Skeletal muscle tissue (tissue), 4 donors: Measurements from ENCODE around the gene MTSS2. TPM values are rescaled to one million over a fixed set of nuclear protein-coding genes. Genes with fewer than 3 reads are reported as not detected.

Experiments used
- H3K27ac ChIP-seq: one replicate; pipeline ENCODE4 v1.7.0; 2013; ENCODE audit warnings: mild to moderate bottlenecking, low read depth, low read length, inconsistent platforms
- H3K27me3 ChIP-seq, 3 donors: one replicate each; pipeline ENCODE4 v1.7.0; 2013; ENCODE audit warnings: low read length in 3 of 3; ENCODE audit not compliant: control insufficient read depth in 3 of 3, insufficient read depth in 3 of 3
- H3K36me3 ChIP-seq, 3 donors: one replicate each; pipeline ENCODE4 v1.7.0; 2013; ENCODE audit warnings: low read length in 3 of 3; ENCODE audit not compliant: control insufficient read depth in 3 of 3, insufficient read depth in 3 of 3
- H3K4me1 ChIP-seq, 3 donors: one replicate each; pipeline ENCODE4 v1.7.0; 2013; ENCODE audit warnings: low read length in 3 of 3, mild to moderate bottlenecking in 3 of 3; ENCODE audit not compliant: control insufficient read depth in 3 of 3, insufficient read depth in 3 of 3
- H3K4me3 ChIP-seq, 3 donors: one replicate each; pipeline ENCODE4 v1.7.0; 2013; ENCODE audit warnings: low read length in 3 of 3
- H3K9ac ChIP-seq, 3 donors: one replicate each; pipeline ENCODE4 v1.7.0; 2013; ENCODE audit warnings: low read length in 3 of 3, mild to moderate bottlenecking in 3 of 3, moderate library complexity in 2 of 3, low read depth in 1 of 3
- H3K9me3 ChIP-seq, 3 donors: one replicate each; pipeline ENCODE4 v1.7.0; 2013; ENCODE audit warnings: low read length in 3 of 3; ENCODE audit not compliant: control insufficient read depth in 3 of 3
- total RNA-seq: library from RNA; depleted of rRNA; stranded (reverse); fragments of >200 nt; gene quantifications from one replicate; pipeline ENCODE4 v1.2.3, GENCODE V29; 2014
- donor health status: Osteomylitis.

The MTSS2 gene
- total RNA-seq, 1 donor from 2014 or later = 18.8 TPM

DNA sequence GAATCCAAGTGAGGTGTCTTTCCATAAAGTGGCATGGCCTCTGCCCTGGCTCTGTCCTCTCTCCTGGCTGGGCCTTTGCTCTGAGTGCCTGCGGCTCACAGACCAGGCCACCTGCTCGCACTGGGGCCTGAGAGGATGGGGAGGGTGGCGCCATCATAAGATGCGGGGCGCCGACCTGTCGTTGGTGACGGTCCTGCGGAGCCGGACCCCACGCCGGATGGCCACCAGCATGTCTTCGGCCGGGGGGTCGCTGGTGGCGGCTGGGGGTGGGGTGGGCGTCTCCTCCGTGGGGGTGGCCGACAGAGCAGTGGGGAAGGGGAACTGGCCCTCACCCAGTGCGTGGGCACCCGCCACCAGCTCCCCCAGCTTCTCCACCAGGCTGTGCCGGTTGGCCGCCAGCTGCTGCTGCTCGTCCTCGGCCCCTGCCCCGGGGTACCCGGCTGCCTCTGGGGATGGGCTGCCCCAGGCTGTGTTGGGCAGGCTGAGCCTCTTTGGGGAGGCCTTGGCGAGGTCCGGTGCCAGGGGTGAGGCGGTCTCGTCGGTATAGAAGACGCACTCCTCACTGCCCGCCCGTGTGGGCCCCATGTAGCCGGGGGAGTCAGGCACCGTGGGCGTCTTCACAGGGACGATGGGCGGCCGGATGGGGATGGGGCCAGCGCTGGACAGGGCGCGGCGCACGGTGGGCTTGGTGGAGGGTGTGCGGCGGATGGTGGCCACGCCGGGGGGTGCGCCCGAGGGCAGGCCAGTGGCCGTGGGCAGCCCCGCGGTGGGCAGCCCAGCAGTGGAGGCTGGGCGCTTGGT lies 22.1 kb downstream of the MTSS2 start:
- H3K36me3 ChIP-seq = peaks cover 35 to 46% (median 41%) of the 10 kb centered on the region in 3 donors
- H3K27ac ChIP-seq = no peak overlapping the region
- H3K4me1 ChIP-seq = no peaks in the 10 kb centered on the region
- no peaks in the 10 kb centered on the region for H3K9me3 ChIP-seq
- no peak overlapping the region for H3K4me3 ChIP-seq
- H3K9ac ChIP-seq = no peak overlapping the region
- H3K27me3 ChIP-seq = no peaks in the 10 kb centered on the region

- H3K4me3 ChIP-seq = no peak overlapping the region
- H3K36me3 ChIP-seq = peaks cover 32 to 39% (median 35%) of the 10 kb centered on the region in 3 donors
Observed at GRCh38 chr16:70662991-70663523, 22.8 kb downstream of the MTSS2 start.

GRCh38 chr16:70661918-70662641 lies 23.8 kb downstream of the MTSS2 start:
- H3K36me3 ChIP-seq = peaks cover 32 to 39% (median 35%) of the 10 kb centered on the region in 3 donors
- no peaks in the 10 kb centered on the region for H3K27me3 ChIP-seq
- no peak overlapping the region for H3K4me3 ChIP-seq
- no peaks in the 10 kb centered on the region for H3K9me3 ChIP-seq
- H3K4me1 ChIP-seq = no peaks in the 10 kb centered on the region
- no peak overlapping the region for H3K27ac ChIP-seq
- no peak overlapping the region for H3K9ac ChIP-seq

More at GRCh38 chr16:70662991-70663523, 22.8 kb downstream of the MTSS2 start:
- Histone ChIP-seq H3K9me3 (no peaks in the 10 kb centered on the region), H3K27me3 (no peaks in the 10 kb centered on the region), H3K9ac (no peak overlapping the region), H3K4me1 (no peaks in the 10 kb centered on the region), H3K27ac (no peak overlapping the region)

DNA sequence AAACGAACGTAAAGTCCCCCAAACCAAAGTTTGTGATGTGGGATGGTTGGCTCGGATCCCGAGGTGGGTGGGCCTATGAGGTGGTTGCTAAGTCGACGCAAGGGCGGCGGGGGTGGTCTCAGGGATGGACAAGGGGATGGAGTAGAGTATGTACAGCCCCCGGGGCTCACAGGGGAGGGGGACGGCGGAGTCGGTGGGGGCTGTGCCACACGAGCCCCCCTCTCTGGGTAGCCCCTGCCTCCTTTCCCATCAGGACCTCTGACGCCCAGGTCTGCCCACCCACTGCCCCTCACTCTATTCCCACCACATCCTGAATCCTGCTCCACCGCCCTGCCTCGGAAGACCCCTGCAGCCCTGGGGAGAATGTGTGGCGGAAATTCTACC lies 24.3 kb downstream of the MTSS2 start:
- Histone ChIP-seq H3K9me3 (no peaks in the 10 kb centered on the region), H3K4me3 (no peak overlapping the region), H3K4me1 (no peaks in the 10 kb centered on the region), H3K9ac (no peak overlapping the region), H3K27ac (no peak overlapping the region), H3K27me3 (no peaks in the 10 kb centered on the region), H3K36me3 (peaks cover 30 to 34% (median 33%) of the 10 kb centered on the region in 3 donors)

- no peaks in the 10 kb centered on the region for H3K9me3 ChIP-seq
- H3K27me3 ChIP-seq = no peaks in the 10 kb centered on the region
- peaks cover 23 to 29% (median 27%) of the 10 kb centered on the region in 3 donors for H3K36me3 ChIP-seq
- H3K4me1 ChIP-seq = no peaks in the 10 kb centered on the region
- H3K9ac ChIP-seq = no peak overlapping the region
- no peak overlapping the region for H3K27ac ChIP-seq
- no peak overlapping the region for H3K4me3 ChIP-seq
Observed at GRCh38 chr16:70660672-70661350, 25.0 kb downstream of the MTSS2 start.

GRCh38 chr16:70659953-70660671 lies 25.7 kb downstream of the MTSS2 start:
- peaks cover 16 to 22% (median 20%) of the 10 kb centered on the region in 3 donors for H3K36me3 ChIP-seq
- no peaks in the 10 kb centered on the region for H3K9me3 ChIP-seq
- no peaks in the 10 kb centered on the region for H3K27me3 ChIP-seq
- no peak overlapping the region for H3K27ac ChIP-seq
- H3K9ac ChIP-seq = no peak overlapping the region
- H3K4me3 ChIP-seq = no peak overlapping the region
- H3K4me1 ChIP-seq = no peaks in the 10 kb centered on the region

DNA sequence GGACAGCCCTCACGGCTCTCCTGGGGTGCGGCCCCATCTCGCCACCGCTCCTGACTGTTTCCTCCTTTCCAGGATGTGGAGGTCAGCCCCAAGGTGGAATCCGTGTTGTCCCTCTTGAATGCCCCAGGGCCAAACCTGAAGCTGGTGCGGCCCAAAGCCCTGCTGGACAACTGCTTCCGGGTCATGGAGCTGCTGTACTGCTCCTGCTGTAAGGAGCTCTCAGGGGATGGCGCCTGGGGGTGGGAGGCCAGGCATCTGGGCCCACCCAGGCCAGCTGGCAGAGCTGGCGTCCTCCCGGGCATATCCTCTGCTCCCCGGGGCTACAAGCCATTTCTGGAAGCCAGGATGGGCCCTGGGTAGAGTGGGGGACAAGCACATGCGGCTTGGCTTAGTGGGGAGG lies 26.3 kb downstream of the MTSS2 start:
- no peak overlapping the region for H3K27ac ChIP-seq
- peaks cover 10 to 16% (median 14%) of the 10 kb centered on the region in 3 donors for H3K36me3 ChIP-seq
- H3K4me1 ChIP-seq = no peaks in the 10 kb centered on the region
- no peaks in the 10 kb centered on the region for H3K27me3 ChIP-seq
- no peaks in the 10 kb centered on the region for H3K9me3 ChIP-seq
- no peak overlapping the region for H3K9ac ChIP-seq
- no peak overlapping the region for H3K4me3 ChIP-seq

- Histone ChIP-seq H3K27me3 (no peaks in the 10 kb centered on the region), H3K27ac (no peak overlapping the region), H3K9me3 (no peaks in the 10 kb centered on the region), H3K4me1 (peaks cover 4 to 6% (median 5%) of the 10 kb centered on the region in 3 donors), H3K4me3 (no peak overlapping the region), H3K36me3 (peaks cover 6 to 13% (median 9%) of the 10 kb centered on the region in 3 donors), H3K9ac (no peak overlapping the region)
Observed at GRCh38 chr16:70658921-70659320, 26.9 kb downstream of the MTSS2 start.

DNA sequence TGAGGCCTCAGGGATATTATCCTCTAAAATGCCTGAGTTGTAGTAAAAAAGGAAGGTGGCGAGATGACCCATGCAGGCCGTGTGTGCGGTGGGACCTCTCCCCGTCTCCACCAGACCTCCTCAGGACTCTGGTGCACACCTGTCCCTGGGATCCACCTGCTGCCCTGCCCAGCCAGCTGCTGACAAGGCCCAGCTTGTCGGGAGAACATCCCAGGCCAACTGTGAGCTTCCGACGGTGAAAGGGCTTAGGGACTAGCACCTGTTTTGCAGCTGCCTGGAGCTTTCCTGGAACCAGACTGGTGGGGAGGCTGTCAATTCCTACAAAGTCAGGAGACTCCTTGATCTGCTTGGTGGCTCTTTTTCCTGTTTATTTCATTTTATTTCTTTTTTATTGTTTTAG lies 27.9 kb downstream of the MTSS2 start:
- no peaks in the 10 kb centered on the region for H3K27me3 ChIP-seq
- H3K27ac ChIP-seq = no peak overlapping the region
- H3K9ac ChIP-seq = no peak overlapping the region
- no peak overlapping the region for H3K4me3 ChIP-seq
- H3K36me3 ChIP-seq = peaks cover 0 to 5% (median 0%) of the 10 kb centered on the region in 3 donors
- H3K9me3 ChIP-seq = no peaks in the 10 kb centered on the region
- peaks cover 6 to 8% (median 8%) of the 10 kb centered on the region in 3 donors for H3K4me1 ChIP-seq
